Thymus (tissue), 11 donors: ENCODE results near the gene ARTN. TPM values are rescaled to one million over a fixed set of nuclear protein-coding genes. Genes with fewer than 3 reads are reported as not detected.

Source experiments
- DNase-seq, 9 donors: peaks; one replicate each; pipeline ENCODE4 v3.0.0-alpha.2; 2013; ENCODE audit warnings: low spot score in 9 of 9, low read depth in 6 of 9, missing footprints in 1 of 9
- H3K27ac ChIP-seq, 2 donors: one replicate each; pipeline ENCODE4 v1.5.1; 2013; ENCODE audit warnings: control low read depth in 1 of 2, low read depth in 1 of 2, low read length in 1 of 2, mild to moderate bottlenecking in 1 of 2, moderate library complexity in 1 of 2
- H3K27me3 ChIP-seq, 2 donors: one replicate each; pipeline ENCODE4 v1.5.1; 2013; ENCODE audit warnings: low read length in 1 of 2; ENCODE audit not compliant: control insufficient read depth in 2 of 2, insufficient read depth in 1 of 2
- H3K36me3 ChIP-seq, 2 donors: one replicate each; pipeline ENCODE4 v1.5.1; 2013; ENCODE audit warnings: low read length in 1 of 2, mild to moderate bottlenecking in 1 of 2, moderate library complexity in 1 of 2; ENCODE audit not compliant: control insufficient read depth in 2 of 2, insufficient read depth in 2 of 2
- H3K4me1 ChIP-seq, 2 donors: one replicate each; pipeline ENCODE4 v1.5.1; 2013; ENCODE audit warnings: low read length in 2 of 2; ENCODE audit not compliant: control insufficient read depth in 2 of 2, insufficient read depth in 2 of 2
- H3K4me3 ChIP-seq, 2 donors: one replicate each; pipeline ENCODE4 v1.5.1; 2013; ENCODE audit warnings: low read length in 2 of 2, control low read depth in 1 of 2, mild to moderate bottlenecking in 1 of 2
- H3K9me3 ChIP-seq, 2 donors: one replicate each; pipeline ENCODE4 v1.5.1; 2013; ENCODE audit warnings: low read length in 1 of 2, mild to moderate bottlenecking in 1 of 2; ENCODE audit not compliant: control insufficient read depth in 2 of 2, insufficient read depth in 1 of 2
- WGBS: extraction: QIAGEN DNeasy Blood & Tissue Kit; methylation state at CpG from one replicate; pipeline ENCODE4 v1.1.7; 2013; 5-methylcytosine and 5-hydroxymethylcytosine counted together
- polyA plus RNA-seq: library from polyadenylated mRNA; stranded (reverse); fragments of 200-250 nt; gene quantifications from one replicate; pipeline ENCODE4 v1.2.3, GENCODE V29; 2013
- total RNA-seq: library from RNA; stranded (reverse); fragments of 120-200 nt; gene quantifications from one replicate; pipeline ENCODE4 v1.2.4, GENCODE V29; 2013
- donor health status: healthy.

Gene ARTN
- total and polyA plus RNA-seq, 2 donors = 0.19 to 1.5 TPM

DNA sequence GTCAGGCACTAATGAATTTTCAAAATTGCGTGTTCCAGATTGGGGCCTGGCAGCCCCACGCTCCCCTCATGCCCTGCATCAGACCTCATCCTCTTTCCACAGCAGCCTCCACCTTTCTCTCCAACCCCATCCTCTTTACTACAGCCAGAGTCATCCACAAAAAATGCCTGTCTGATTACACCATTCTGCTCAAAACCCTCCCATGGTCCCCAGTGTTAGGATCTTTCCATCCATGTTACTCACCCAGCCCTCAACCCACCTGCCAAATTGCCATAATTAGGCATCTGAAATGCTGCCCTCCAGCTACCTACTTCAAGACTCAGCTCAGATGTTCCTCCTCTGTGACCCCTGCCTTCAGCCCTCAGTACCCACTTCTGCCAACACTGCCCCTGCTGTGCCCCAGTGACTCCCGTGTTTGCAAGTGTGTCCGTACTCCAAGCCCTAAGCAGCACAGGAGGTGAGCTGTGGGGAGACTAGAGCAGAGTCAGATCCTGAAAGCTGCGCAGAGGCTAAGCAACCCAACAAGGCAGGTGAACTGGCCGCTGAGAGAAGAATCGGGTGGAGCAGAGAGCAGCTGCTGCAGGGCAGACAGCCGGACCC, 715 bp upstream of the ARTN start:
- no peak for DNase-seq
- Histone ChIP-seq H3K4me1 (peaks cover 6 to 16% of the 10 kb centered on the region in 2 donors), H3K4me3 (no peak overlapping the region), H3K27me3 (peaks cover 20 to 54% of the 10 kb centered on the region in 2 donors), H3K9me3 (peaks cover 0 to 3% of the 10 kb centered on the region in 2 donors), H3K27ac (no peak overlapping the region), H3K36me3 (no peaks in the 10 kb centered on the region)
- WGBS = 37% methylated on average over 8 of the region's 8 CpGs

DNA sequence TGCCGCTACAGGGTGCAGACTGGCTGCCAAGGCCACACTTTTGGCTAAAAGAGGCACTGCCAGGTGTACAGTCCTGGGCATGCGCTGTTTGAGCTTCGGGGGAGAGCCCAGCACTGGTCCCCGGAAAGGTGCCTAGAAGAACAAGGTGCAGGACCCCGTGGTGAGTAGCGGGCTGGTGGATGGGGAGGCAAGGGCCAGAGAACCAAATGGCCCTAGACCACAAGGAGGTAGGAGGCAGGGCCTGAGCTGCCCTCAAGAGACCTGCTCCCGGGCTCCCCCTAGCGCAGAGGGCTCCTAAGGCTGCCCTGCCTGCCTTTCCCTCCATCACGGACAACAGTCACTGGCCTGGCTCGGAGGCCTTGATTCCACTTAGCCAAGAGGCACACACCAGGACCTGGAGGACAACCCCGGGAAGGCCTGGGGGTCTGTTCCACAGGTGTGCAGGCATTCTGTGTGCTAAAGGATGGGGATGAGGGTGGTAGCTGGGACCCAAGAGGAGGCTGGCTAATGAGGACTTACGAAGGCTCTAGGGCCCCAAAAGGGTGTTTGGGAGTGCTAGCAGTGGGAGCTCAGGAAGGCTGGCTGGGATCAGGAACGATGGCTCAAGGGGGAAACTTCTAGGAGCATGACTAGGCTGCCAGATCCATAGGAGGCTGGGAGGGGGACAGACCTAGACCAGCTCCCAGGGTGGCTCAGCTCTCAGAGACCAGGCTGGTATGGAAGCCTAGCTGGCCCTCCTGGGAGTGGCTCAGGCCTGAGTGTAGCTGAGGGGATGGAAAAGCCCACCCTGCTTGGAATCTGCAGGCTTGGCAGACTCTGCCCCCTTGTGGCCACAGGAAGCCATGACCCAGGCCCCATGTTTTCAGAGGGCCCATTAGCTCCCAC, 742 bp downstream of the ARTN start:
- Histone ChIP-seq H3K4me3 (no peak overlapping the region), H3K9me3 (peaks cover 0 to 3% of the 10 kb centered on the region in 2 donors), H3K27ac (no peak overlapping the region), H3K4me1 (peaks cover 6 to 16% of the 10 kb centered on the region in 2 donors), H3K36me3 (no peaks in the 10 kb centered on the region), H3K27me3 (peaks cover 20 to 58% of the 10 kb centered on the region in 2 donors)
- 37% methylated on average over 13 of the region's 13 CpGs for WGBS
- DNase-seq = peak in 5 of 9 donors; percentile 17 to 52 (median 33)

GRCh38 chr1:43934986-43935324, 1.4 kb downstream of the ARTN start:
- peaks cover 20 to 58% of the 10 kb centered on the region in 2 donors for H3K27me3 ChIP-seq
- H3K27ac ChIP-seq = no peak overlapping the region
- no peak for DNase-seq
- no peak overlapping the region for H3K4me3 ChIP-seq
- WGBS = 61% methylated on average over 5 of the region's 5 CpGs
- H3K4me1 ChIP-seq = peaks cover 6 to 16% of the 10 kb centered on the region in 2 donors
- H3K9me3 ChIP-seq = peaks cover 0 to 3% of the 10 kb centered on the region in 2 donors
- no peaks in the 10 kb centered on the region for H3K36me3 ChIP-seq

DNA sequence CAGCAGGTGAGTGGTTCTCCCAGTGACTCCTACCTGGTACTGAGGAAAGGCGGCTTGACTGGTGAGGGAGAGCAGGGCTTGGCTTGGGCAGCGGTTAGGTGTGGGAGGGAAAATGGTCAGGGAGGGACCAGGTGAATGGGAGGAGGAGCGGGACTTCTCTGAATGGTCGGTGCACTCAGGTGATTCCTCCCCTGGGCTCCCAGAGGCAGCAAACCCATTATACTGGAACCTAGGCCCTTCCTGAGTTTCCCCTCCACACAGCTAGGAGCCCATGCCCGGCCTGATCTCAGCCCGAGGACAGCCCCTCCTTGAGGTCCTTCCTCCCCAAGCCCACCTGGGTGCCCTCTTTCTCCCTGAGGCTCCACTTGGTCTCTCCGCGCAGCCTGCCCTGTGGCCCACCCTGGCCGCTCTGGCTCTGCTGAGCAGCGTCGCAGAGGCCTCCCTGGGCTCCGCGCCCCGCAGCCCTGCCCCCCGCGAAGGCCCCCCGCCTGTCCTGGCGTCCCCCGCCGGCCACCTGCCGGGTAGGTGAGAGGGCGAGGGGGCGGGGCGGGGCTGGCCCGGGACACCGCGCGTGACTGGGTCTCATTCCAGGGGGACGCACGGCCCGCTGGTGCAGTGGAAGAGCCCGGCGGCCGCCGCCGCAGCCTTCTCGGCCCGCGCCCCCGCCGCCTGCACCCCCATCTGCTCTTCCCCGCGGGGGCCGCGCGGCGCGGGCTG, 2.3 kb downstream of the ARTN start:
- Histone ChIP-seq H3K4me1 (peaks cover 6 to 16% of the 10 kb centered on the region in 2 donors), H3K36me3 (no peaks in the 10 kb centered on the region), H3K27me3 (peaks cover 20 to 58% of the 10 kb centered on the region in 2 donors), H3K27ac (no peak overlapping the region), H3K4me3 (peak overlapping the region in 1 of 2 donors; percentile 44), H3K9me3 (peaks cover 0 to 3% of the 10 kb centered on the region in 2 donors)
- no peak for DNase-seq
- 13% methylated on average over 48 of the region's 48 CpGs for WGBS

DNA sequence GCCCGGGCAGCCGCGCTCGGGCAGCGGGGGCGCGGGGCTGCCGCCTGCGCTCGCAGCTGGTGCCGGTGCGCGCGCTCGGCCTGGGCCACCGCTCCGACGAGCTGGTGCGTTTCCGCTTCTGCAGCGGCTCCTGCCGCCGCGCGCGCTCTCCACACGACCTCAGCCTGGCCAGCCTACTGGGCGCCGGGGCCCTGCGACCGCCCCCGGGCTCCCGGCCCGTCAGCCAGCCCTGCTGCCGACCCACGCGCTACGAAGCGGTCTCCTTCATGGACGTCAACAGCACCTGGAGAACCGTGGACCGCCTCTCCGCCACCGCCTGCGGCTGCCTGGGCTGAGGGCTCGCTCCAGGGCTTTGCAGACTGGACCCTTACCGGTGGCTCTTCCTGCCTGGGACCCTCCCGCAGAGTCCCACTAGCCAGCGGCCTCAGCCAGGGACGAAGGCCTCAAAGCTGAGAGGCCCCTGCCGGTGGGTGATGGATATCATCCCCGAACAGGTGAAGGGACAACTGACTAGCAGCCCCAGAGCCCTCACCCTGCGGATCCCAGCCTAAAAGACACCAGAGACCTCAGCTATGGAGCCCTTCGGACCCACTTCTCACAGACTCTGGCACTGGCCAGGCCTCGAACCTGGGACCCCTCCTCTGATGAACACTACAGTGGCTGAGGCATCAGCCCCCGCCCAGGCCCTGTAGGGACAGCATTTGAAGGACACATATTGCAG, 3.0 kb downstream of the ARTN start:
- peaks cover 6 to 16% of the 10 kb centered on the region in 2 donors for H3K4me1 ChIP-seq
- peak overlapping the region in 1 of 2 donors; percentile 44 for H3K4me3 ChIP-seq
- WGBS = 15% methylated on average over 56 of the region's 56 CpGs
- no peak overlapping the region for H3K27ac ChIP-seq
- peaks cover 20 to 58% of the 10 kb centered on the region in 2 donors for H3K27me3 ChIP-seq
- H3K9me3 ChIP-seq = peaks cover 0 to 3% of the 10 kb centered on the region in 2 donors
- no peak for DNase-seq
- no peaks in the 10 kb centered on the region for H3K36me3 ChIP-seq

- 97% methylated on average over 8 of the region's 8 CpGs for WGBS
- Histone ChIP-seq H3K9me3 (no peaks in the 10 kb centered on the region), H3K4me1 (peaks cover 6 to 16% of the 10 kb centered on the region in 2 donors), H3K4me3 (no peak overlapping the region), H3K27me3 (peaks cover 20 to 52% of the 10 kb centered on the region in 2 donors), H3K36me3 (no peaks in the 10 kb centered on the region), H3K27ac (no peak overlapping the region)
- DNase-seq = no peak
Observed at GRCh38 chr1:43937179-43937865, 3.7 kb downstream of the ARTN start.

GRCh38 chr1:43938383-43938782, 4.8 kb downstream of the ARTN start:
- 96% methylated on average over 10 of the region's 10 CpGs for WGBS
- no peaks in the 10 kb centered on the region for H3K9me3 ChIP-seq
- no peaks in the 10 kb centered on the region for H3K36me3 ChIP-seq
- peaks cover 6 to 12% of the 10 kb centered on the region in 2 donors for H3K4me1 ChIP-seq
- H3K4me3 ChIP-seq = no peak overlapping the region
- H3K27me3 ChIP-seq = peaks cover 19 to 41% of the 10 kb centered on the region in 2 donors
- no peak for DNase-seq
- no peak overlapping the region for H3K27ac ChIP-seq

DNA sequence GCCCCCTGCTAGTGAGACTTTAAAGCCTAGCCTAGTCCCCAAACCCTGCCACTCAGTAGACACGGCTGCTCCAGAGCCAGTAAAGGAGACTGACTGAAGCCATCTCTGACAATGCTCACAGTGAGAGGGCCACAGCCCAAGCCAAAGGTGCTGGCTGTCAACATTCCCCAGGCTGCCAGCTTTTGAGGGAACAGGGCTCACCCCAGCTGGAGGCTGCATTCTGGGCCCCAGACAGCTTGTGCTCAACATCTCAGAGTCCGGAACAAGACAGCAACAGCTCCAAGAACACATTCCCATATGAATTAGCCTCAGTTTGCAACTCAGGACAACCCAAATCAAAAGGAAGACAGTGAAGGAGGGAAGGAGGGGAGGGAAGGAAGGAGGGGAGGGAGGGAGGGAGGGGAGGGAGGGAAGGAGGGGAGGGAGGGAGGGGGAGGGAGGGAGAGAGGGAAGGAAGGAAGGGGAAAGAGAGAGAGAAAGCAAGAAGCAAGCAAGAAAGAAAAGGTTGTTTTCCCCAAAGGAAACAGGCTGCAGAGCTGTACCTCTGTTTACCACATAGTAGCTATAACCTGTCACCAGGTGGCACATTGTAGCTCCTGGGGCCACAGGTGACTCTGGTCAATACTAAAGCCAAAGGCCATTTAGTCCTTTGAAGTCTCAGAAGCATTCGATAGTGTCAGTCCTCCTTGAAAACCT, 5.4 kb downstream of the ARTN start:
- peaks cover 4 to 5% of the 10 kb centered on the region in 2 donors for H3K4me1 ChIP-seq
- 94% methylated on average over 3 of the region's 3 CpGs for WGBS
- H3K4me3 ChIP-seq = no peak overlapping the region
- DNase-seq = no peak
- H3K9me3 ChIP-seq = no peaks in the 10 kb centered on the region
- no peaks in the 10 kb centered on the region for H3K36me3 ChIP-seq
- H3K27ac ChIP-seq = no peak overlapping the region
- peaks cover 13 to 35% of the 10 kb centered on the region in 2 donors for H3K27me3 ChIP-seq
